NCI-H146 treated with DMSO at 0.1 percent for 48 hours (cell line): ENCODE measurements around the gene RFPL3.
A peak's percentile ranks its signal among the peaks of the same experiment; 100 is the strongest.
"Not testable (repeated sequence)": the region's sequence is repeated elsewhere in the genome, so short reads cannot be mapped to it uniquely, and the experiment has no call there.

Experiments used
- DNase-seq: peaks from one replicate; lab custom pipeline; 2025; ENCODE audit not compliant: unreplicated experiment; lab: John Stamatoyannopoulos, UW

Gene RFPL3

GRCh38 chr22:32352681-32353080 is 5.0 kb upstream of the RFPL3 start:
- no peak for DNase-seq

- DNase-seq = no peak
Observed at GRCh38 chr22:32353292-32353691, 4.4 kb upstream of the RFPL3 start.

- DNase-seq = no peak
Observed at GRCh38 chr22:32353840-32354239, 3.8 kb upstream of the RFPL3 start.

GRCh38 chr22:32354360-32355351 is 3.0 kb upstream of the RFPL3 start:
- no peak for DNase-seq

GRCh38 chr22:32355760-32356159 is 1.9 kb upstream of the RFPL3 start:
- peak; percentile 7 for DNase-seq

- not testable (repeated sequence) for DNase-seq
Observed at GRCh38 chr22:32360096-32360495, 2.4 kb downstream of the RFPL3 start.

- no peak for DNase-seq
Observed at GRCh38 chr22:32361257-32361656, 3.6 kb downstream of the RFPL3 start.

- DNase-seq = peak; percentile 24
Observed at GRCh38 chr22:32364210-32364609, 6.5 kb downstream of the RFPL3 start.

GRCh38 chr22:32375678-32376450 is 18.2 kb downstream of the RFPL3 start:
- no peak for DNase-seq

- no peak for DNase-seq
Observed at GRCh38 chr22:32376681-32377080, 19.0 kb downstream of the RFPL3 start.

GRCh38 chr22:32378707-32379272 is 21.1 kb downstream of the RFPL3 start:
- DNase-seq = no peak

- peak; percentile 14 for DNase-seq
Observed at GRCh38 chr22:32380991-32381390, 23.3 kb downstream of the RFPL3 start.

GRCh38 chr22:32385681-32386080 is 28.0 kb downstream of the RFPL3 start:
- no peak for DNase-seq

- DNase-seq = no peak
Observed at GRCh38 chr22:32389685-32390084, 32.0 kb downstream of the RFPL3 start.

GRCh38 chr22:32395107-32395506 is 37.4 kb downstream of the RFPL3 start:
- DNase-seq = no peak

GRCh38 chr22:32396255-32396654 is 38.6 kb downstream of the RFPL3 start:
- DNase-seq = no peak

- no peak for DNase-seq
Observed at GRCh38 chr22:32396746-32397145, 39.1 kb downstream of the RFPL3 start.

GRCh38 chr22:32401486-32401885 is 43.8 kb downstream of the RFPL3 start:
- DNase-seq = no peak

GRCh38 chr22:32404021-32404420 is 46.4 kb downstream of the RFPL3 start:
- DNase-seq = no peak

GRCh38 chr22:32407312-32407711 is 49.6 kb downstream of the RFPL3 start:
- DNase-seq = no peak

- no peak for DNase-seq
Observed at GRCh38 chr22:32407936-32408335, 50.3 kb downstream of the RFPL3 start.

GRCh38 chr22:32409977-32410376 is 52.3 kb downstream of the RFPL3 start:
- no peak for DNase-seq
